ENCODE results near the gene AGXT.

Gene AGXT

DNA sequence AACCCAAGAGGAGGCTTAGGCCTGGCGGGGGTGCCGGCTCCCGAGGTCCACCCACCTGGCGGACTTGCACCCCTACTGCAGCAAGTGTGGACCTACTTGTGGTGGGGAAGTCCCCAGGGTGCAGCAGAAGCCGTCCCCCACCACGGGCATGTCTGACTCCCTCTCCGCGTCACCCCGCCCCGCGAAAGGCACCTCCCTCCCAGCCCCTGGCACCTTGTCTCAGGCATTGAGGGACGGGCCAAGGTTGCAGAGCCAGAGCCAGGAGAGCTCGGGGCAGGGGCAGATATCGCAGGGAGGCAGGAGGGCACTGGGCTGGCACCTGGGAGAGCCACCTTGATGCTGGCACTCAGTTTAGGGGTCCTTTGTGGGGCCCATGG, 56.6 kb downstream of the AGXT start:
- no peak for DNase-seq (ENCODE audit: insufficient read length, low spot score)
- FAIRE-seq, result no peak

DNA sequence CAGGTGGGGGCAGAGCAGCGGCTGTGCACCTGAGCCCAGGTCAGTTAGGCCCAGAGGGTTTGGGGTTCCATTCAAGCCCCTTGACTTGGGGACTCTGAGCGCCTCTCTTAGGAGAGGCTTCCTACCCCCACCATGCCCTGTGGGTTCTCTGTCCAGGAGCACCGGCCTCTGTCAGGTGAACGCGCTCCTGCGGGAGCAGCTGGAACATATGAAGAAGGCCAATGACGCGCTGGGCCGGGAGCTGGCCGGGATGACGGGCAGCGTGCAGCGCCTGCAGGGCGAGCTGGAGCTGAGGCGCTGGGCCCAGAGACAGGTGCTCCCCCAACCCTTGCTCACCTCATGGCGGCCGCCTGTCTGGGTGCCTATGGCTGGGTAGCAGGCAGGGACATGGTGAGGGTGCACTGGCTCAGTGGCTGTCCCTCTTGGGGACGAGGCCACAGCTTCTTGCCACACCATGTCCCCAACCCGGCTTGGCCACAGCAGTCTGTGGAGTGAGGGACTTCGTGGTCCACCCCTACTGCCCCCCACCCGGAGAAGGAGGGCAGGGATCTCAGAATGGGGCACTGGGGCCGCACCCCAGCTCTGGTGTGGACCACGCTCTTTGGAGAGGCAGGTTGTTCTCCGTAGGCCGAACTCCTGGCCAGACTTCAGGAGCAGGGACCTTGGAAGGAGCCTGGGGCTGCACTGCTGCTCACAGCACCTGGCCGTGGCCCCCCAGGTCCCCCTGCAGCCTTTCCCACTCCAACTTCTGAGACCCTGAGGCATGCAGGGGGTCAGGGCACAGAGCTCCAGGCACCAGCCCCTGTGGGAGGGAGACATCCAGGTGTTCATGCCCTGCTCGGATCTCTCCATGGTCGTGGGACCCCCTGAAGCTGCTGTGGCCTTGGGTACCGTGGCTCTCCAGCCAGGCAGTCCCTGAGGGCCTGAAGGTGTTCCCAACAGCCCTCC, 57.2 kb downstream of the AGXT start:
- FAIRE-seq, result no peak

GRCh38 chr2:240926516-240927389, 58.1 kb downstream of the AGXT start:
- DNase-seq (ENCODE audit: insufficient read length, low spot score) (no peak), FAIRE-seq (no peak)

More for the DNA sequence above, 57.2 kb downstream of the AGXT start:
- DNase-seq (ENCODE audit: insufficient read length, low spot score), result no peak

GRCh38 chr2:240927390-240927781, 58.8 kb downstream of the AGXT start:
- FAIRE-seq, result no peak

GRCh38 chr2:240928476-240929363, 60.1 kb downstream of the AGXT start:
- FAIRE-seq, result no peak
- no peak for DNase-seq (ENCODE audit: insufficient read length, low spot score)

More at GRCh38 chr2:240927390-240927781, 58.8 kb downstream of the AGXT start:
- no peak for DNase-seq (ENCODE audit: insufficient read length, low spot score)

- DNase-seq (ENCODE audit: insufficient read length, low spot score), result no peak
- FAIRE-seq, result no peak
These were observed 60.9 kb downstream of the AGXT start for GRCh38 chr2:240929364-240930095.

All from HTR-8/SVneo (cell line).